ENCODE data around the gene ARF4.

Gene ARF4

DNA sequence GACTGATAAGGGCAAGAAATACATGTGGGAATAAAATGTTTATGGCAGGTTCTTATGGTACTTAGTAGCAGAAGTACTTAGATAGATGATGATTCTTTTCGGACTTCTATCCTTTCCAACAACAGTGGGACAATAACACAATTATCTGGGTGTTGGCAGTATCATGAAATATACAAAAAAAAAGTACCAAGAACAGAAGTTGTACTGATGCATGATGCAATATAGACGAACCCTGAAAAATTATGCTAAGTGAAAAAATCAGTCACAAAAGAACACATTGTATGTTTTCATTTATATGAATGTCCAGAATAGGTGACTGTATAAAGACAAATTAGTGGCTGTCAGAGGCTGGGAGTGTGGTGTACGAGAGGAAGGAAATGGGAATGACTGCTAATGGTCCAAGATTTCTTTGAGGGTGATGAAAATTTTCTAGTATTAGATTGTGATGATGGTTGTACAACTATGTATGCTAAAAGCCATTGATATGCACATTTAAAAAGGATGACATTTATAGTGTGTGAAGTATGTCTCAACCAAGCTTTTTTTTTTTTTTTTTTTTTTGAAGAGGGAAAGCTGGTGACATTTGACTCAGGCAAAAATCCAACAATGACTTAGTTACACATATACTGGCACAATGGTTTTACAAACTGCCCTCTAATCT, 21.0 kb downstream of the ARF4 start:
- DNase-seq = no peak

DNA sequence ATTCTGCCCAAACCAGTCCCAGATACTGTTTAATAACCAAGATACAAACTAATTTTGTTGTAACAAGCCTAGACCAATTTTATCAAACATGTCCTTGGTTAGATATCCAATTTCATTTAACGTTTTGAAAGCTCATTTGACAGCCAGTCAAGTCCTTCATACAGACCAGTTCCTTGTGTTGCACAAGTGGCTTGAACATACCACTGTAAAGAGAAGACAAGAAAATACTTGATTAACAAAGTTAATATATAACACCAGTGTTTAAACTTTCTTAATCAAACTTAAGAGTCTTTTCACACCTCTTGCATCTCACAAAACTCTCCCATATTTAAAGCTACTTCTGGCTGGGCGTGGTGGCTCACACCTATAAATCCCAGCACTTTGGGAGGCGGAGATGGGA, 25.0 kb downstream of the ARF4 start:
- no peak for DNase-seq

- no peak for DNase-seq
These were observed 26.3 kb downstream of the ARF4 start for GRCh38 chr3:57570878-57571277.

DNA sequence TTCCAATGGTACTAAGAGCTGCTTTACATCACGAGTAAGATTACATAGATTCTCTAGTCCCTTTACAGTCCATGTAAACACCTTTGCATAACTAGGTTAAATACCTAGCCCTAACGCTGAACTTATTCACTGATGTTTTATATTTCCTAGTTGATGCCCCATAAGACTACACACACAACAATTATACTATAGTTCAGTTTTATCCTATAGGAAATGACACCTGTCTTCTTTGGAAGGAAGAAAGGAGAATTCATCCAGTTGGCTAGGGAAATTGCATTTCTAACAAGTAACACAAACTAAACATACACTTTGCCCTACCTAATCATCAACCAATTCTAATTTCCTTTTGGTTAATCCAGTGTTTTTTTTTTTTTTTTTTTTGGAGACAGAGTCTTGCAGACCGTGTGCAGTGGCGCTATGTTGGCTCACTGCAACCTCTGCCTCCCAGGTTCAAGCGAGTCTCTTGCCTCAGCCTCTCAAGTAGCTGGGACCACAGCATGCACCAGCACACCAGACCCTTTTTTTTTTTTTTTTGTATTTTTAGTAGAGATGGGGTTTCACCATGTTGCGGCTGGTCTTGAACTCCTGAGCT, 27.2 kb downstream of the ARF4 start:
- no peak for DNase-seq

GRCh38 chr3:57559526-57559925, 37.6 kb downstream of the ARF4 start:
- DNase-seq = no peak

GRCh38 chr3:57557085-57557537, 40.0 kb downstream of the ARF4 start:
- DNase-seq = peak; percentile 39

GRCh38 chr3:57556459-57557084, 40.6 kb downstream of the ARF4 start:
- peak; percentile 20 for DNase-seq

DNA sequence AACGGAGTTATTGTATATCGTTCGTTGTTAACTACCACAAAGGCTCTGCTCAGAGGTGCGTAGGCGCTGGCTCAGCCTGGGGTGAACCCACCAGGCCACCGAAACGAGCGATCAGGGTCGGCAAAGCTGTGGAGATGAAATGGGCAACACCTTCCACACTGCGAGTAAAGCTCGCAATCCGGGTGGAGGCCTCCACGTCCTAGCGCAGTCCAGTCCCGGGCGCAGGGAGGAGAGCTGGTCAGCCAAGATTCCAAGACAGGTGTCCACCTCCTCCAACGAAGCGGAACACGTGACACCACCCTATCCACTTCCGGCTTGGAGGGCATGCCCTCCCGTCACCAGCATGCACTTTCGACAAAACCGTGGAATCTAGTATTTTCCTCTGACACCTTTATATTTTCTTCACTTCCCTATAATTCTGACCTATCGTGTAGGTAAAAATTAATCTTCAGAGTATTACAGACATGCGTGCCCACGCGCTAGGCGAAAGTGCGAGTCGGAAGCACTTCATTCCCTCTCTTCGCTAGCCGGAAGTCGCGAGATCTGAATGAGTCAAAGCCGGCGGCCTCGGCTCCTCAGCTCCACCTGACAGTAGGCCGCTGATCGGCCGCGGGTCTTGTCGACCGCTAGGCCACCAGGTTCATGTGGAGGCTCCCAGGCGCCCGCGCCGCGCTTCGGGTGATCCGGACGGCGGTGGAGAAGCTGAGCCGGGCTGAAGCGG, 41.2 kb downstream of the ARF4 start, which contains the start of gene PDE12:
PDE12 (plus strand) TSS at position 537 of the 721 bp plus-strand sequence; CDS start at position 643, 106 bp downstream.
- DNase-seq = peak; percentile 75

DNA sequence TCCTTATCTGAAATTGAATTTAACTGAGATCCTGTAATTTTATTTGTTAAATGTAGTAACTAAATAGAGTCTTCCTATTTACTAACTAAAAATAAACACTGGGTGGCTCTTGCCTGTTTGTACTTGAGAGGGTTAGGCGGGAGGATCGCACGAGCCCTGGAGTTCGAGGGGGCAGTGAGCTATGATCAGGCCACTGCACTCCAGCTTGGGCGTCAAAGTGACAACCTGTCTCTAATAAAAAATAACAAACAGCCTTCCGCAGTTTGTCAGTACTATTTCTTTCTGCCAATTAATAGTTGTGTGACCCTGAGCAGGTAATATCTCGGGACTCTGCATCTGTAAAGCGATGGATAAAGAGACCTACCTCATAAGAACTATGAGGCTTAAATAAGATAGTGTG, 41.8 kb downstream of the ARF4 start:
- no peak for DNase-seq

- no peak for DNase-seq
These were observed 50.5 kb downstream of the ARF4 start for GRCh38 chr3:57546616-57547015.

DNA sequence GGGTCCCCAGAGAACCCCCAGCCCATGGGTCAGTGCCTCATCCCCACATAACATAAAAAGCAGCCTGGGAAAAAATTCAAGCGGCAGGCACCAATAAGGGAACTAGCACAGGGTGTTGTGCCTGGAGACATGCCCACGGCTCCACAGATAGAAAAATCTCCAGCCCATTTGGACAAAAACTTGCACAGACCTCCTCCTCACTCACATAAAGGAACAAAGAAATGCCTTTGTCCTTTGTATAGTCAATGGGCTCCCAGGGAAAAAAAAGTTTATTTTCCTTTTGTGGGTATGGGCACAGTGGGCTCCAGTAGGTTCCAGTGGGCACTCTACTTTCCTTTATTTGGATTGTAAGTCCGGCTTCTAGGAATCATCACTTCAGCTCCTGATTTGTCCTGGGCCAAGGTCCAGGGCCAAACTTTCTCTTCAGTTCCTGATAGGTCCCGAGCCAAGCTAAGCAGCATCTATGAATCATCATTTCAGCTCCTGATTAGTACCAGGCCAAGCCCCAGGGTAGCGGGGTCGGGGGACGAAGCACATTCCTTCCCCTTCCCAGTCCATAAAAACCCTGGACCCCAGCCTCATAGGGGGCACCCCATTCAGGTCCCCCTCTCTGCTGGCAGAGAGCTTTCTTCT, 51.4 kb downstream of the ARF4 start:
- no peak for DNase-seq

- DNase-seq = no peak
These were observed 52.7 kb downstream of the ARF4 start, which contains the start of gene DNAH12 for GRCh38 chr3:57544181-57545125. DNAH12 (minus strand) TSS chr3:57544344; CDS start chr3:57542870, 1,474 bp downstream.

GRCh38 chr3:57538465-57538864, 58.7 kb downstream of the ARF4 start:
- no peak for DNase-seq

GRCh38 chr3:57530071-57530608, 67.0 kb downstream of the ARF4 start:
- no peak for DNase-seq
